Tibial artery (tissue), 4 donors: ENCODE results near the gene KRTAP4-16.
"Not testable (repeated sequence)": the region's sequence is repeated elsewhere in the genome, so short reads cannot be mapped to it uniquely, and the experiment has no call there.

Experiments used
- DNase-seq, 2 donors: peaks; one replicate each; pipeline ENCODE4 v3.0.0-alpha.2; 2019
- H3K27ac ChIP-seq, 2 donors: fragments of 200-600 bp; sonication (generic) in 1 of 2; 1 replicate in 1 of 2; 2 replicates in 1 of 2; pipeline ENCODE4 v1.5.1; 2018 to 2019; ENCODE audit warnings: mild to moderate bottlenecking in 1 of 2
- H3K27me3 ChIP-seq, 2 donors: fragments of 200-600 bp; sonication (generic) in 1 of 2; one replicate each; pipeline versions ENCODE4 v1.5.1 to v1.6.0; 2016 to 2019
- H3K36me3 ChIP-seq, 3 donors: fragments of 200-600 bp; sonication (generic) in 2 of 3; one replicate each; pipeline ENCODE4 v1.5.1; 2016 to 2019; ENCODE audit warnings: mild to moderate bottlenecking in 2 of 3
- H3K4me1 ChIP-seq, 4 donors: fragments of 200-600 bp; sonication (generic) in 2 of 4; 1 replicate in 3 of 4; 2 replicates in 1 of 4; pipeline ENCODE4 v1.5.1; 2016 to 2019
- H3K4me3 ChIP-seq, 2 donors: fragments of 200-600 bp; sonication (generic) in 1 of 2; 1 replicate in 1 of 2; 2 replicates in 1 of 2; pipeline ENCODE4 v1.5.1; 2018 to 2019; ENCODE audit warnings: mild to moderate bottlenecking in 2 of 2
- H3K9me3 ChIP-seq, 3 donors: fragments of 200-600 bp; sonication (generic) in 1 of 3; one replicate each; pipeline ENCODE4 v1.5.1; 2016 to 2019
- intact Hi-C: fragments of 100-400 bp; cut with DNase I; formaldehyde crosslinking; loops from one replicate; pipeline ENCODE4 v1.15.0; 2023; ENCODE audit warnings: low total_unique reads
- TF ChIP-seq, protein P1 (sequence below), 2 experiments: fragments of 200-600 bp in 1 of 2; fragments of 450-650 bp in 1 of 2; IDR thresholded peaks; one replicate each; pipeline ENCODE4 v1.5.1; 2017 to 2019; ENCODE audit warnings: antibody characterized with exemption in 2 of 2, mild to moderate bottlenecking in 1 of 2, moderate library complexity in 1 of 2

The KRTAP4-16 gene

DNA sequence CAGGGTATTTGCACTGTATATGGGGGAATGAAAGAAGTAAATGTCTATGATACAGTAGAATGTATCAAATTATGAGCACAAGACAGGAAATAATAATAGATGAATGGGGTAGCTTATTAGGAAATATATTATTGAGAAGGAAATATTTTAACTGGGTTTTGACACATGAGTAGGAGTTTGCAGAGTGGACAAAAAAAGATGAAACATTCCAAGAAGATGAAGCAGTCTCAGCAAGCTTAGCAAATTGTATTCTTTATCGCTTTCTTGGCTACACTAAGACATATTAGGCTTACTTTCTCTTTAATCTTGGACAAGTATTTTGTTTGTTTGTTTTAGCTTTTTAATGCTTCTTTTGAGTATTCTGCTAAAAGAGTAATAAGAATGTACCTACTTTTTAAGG is 1.9 kb upstream of the KRTAP4-16 start:
- DNase-seq: no peak
- Histone ChIP-seq H3K9me3 (no peaks in the 10 kb centered on the region), H3K36me3 (no peaks in the 10 kb centered on the region), H3K27me3 (no peaks in the 10 kb centered on the region), H3K27ac (no peak overlapping the region), H3K4me1 (no peaks in the 10 kb centered on the region), H3K4me3 (no peak overlapping the region)
- TF ChIP-seq, protein P1, sequence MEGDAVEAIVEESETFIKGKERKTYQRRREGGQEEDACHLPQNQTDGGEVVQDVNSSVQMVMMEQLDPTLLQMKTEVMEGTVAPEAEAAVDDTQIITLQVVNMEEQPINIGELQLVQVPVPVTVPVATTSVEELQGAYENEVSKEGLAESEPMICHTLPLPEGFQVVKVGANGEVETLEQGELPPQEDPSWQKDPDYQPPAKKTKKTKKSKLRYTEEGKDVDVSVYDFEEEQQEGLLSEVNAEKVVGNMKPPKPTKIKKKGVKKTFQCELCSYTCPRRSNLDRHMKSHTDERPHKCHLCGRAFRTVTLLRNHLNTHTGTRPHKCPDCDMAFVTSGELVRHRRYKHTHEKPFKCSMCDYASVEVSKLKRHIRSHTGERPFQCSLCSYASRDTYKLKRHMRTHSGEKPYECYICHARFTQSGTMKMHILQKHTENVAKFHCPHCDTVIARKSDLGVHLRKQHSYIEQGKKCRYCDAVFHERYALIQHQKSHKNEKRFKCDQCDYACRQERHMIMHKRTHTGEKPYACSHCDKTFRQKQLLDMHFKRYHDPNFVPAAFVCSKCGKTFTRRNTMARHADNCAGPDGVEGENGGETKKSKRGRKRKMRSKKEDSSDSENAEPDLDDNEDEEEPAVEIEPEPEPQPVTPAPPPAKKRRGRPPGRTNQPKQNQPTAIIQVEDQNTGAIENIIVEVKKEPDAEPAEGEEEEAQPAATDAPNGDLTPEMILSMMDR (IDR thresholded peaks at IDR 0.05): no peak
- intact Hi-C loops: no loop called here

DNA sequence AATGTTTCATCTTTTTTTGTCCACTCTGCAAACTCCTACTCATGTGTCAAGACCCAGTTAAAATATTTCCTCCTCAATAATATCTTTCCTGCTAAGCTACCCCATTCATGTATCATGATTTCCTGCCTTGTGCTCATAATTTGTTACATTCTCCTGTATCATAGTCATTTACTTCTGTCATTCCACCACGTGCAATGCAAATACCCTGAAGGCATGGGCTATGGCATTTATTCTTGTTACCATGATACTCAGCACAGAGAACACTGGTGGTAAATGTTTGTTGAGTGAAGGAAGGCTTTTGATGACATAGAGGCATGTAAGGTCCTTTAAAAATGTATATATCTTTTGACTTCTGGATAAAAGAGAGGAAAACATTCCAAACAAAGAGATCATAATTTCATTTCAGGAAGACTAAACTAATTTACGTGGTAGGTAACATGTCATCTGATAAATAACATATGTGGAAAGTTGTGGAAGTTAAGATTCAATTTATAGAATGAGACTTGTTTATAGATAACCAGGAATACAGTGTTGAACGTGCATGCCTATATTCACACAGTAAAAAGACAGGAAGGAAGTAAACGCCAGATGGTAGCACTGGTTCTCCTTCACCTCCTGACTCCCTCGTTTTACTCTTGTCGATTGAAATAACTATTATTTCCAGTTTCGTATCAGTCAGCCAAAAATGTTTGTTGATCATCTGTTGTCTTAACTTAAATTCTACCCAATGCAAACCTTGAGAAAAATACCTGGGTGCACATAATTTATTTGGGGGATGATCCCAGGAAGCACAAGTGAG is 2.1 kb downstream of the KRTAP4-16 start:
- H3K27ac ChIP-seq, H3K4me1 ChIP-seq, H3K9me3 ChIP-seq, intact Hi-C loops, H3K36me3 ChIP-seq, H3K27me3 ChIP-seq, H3K4me3 ChIP-seq, DNase-seq: not testable (repeated sequence)

GRCh38 chr17:41098481-41098880 is 3.5 kb downstream of the KRTAP4-16 start:
- no peaks in the 10 kb centered on the region for H3K36me3 ChIP-seq

GRCh38 chr17:41098042-41098441 is 4.0 kb downstream of the KRTAP4-16 start, which contains the start of gene KRTAP4-8:
TSS of gene KRTAP4-8 (minus strand) at chr17:41098142. CDS start at chr17:41098084, 58 bp downstream.
- H3K4me1 ChIP-seq: no peaks in the 10 kb centered on the region
- TF ChIP-seq, protein P1 (IDR thresholded peaks at IDR 0.05): no peak
- H3K27me3 ChIP-seq: no peaks in the 10 kb centered on the region
- no peaks in the 10 kb centered on the region for H3K9me3 ChIP-seq
- no peak within 1 kb of the TSS for H3K4me3 ChIP-seq
- intact Hi-C loops: no loop called here
- no peak for DNase-seq
- no peak within 1 kb of the TSS for H3K27ac ChIP-seq
- no peaks in the 10 kb centered on the region for H3K36me3 ChIP-seq

More at GRCh38 chr17:41098481-41098880, 3.5 kb downstream of the KRTAP4-16 start:
- H3K27me3 ChIP-seq: no peaks in the 10 kb centered on the region
- H3K27ac ChIP-seq: no peak overlapping the region
- no peaks in the 10 kb centered on the region for H3K9me3 ChIP-seq
- no peak for DNase-seq
- H3K4me3 ChIP-seq: no peak overlapping the region
- H3K4me1 ChIP-seq: no peaks in the 10 kb centered on the region
- intact Hi-C loops: no loop called here
- TF ChIP-seq, protein P1 (IDR thresholded peaks at IDR 0.05): no peak

- intact Hi-C loops: no loop called here
- H3K27ac ChIP-seq: no peak overlapping the region
- H3K27me3 ChIP-seq: no peaks in the 10 kb centered on the region
- TF ChIP-seq, protein P1 (IDR thresholded peaks at IDR 0.05): no peak
- H3K36me3 ChIP-seq: no peaks in the 10 kb centered on the region
- no peak overlapping the region for H3K4me3 ChIP-seq
- no peaks in the 10 kb centered on the region for H3K4me1 ChIP-seq
- H3K9me3 ChIP-seq: no peaks in the 10 kb centered on the region
- DNase-seq: no peak
These were observed 6.0 kb downstream of the KRTAP4-16 start for GRCh38 chr17:41096055-41096454.

GRCh38 chr17:41088760-41089352 is 13.2 kb downstream of the KRTAP4-16 start:
- H3K4me1 ChIP-seq, DNase-seq, intact Hi-C loops, H3K27ac ChIP-seq, H3K36me3 ChIP-seq, H3K9me3 ChIP-seq, H3K4me3 ChIP-seq, H3K27me3 ChIP-seq: not testable (repeated sequence)

GRCh38 chr17:41084100-41084856 is 17.7 kb downstream of the KRTAP4-16 start, which contains the start of gene KRTAP4-7:
TSS of gene KRTAP4-7 (plus strand) at chr17:41084150. CDS start at chr17:41084207, 57 bp downstream.
- H3K27ac ChIP-seq, intact Hi-C loops, H3K4me3 ChIP-seq, H3K4me1 ChIP-seq, DNase-seq, H3K27me3 ChIP-seq, H3K9me3 ChIP-seq, H3K36me3 ChIP-seq: not testable (repeated sequence)

DNA sequence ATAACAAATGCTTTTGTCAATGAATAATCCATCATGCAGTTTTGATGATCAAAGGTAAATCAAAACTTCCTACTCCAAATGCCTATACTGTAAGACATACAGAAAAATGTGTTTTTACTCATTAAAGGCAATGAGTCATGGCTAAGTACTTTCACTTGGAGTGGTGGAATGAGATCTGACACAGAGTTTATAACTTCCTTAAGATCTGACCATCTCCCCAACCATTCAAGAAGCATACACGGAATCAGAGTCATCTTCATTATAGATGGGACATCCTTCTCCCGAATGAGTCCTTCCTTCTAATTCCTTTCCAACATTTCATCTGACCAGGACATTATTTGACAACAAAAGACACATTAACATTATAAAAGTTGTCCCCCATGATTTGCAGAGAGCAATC is 18.6 kb downstream of the KRTAP4-16 start:
- intact Hi-C loops, H3K27me3 ChIP-seq, H3K27ac ChIP-seq, H3K4me3 ChIP-seq, H3K36me3 ChIP-seq, DNase-seq, H3K9me3 ChIP-seq, H3K4me1 ChIP-seq: not testable (repeated sequence)
